ENCODE results near the gene IGF1R.

The IGF1R gene

GRCh38 chr15:98671060-98672008 is 23.0 kb downstream of the IGF1R start:
- DNase-seq (ENCODE audit: low read depth, low spot score), result no peak

- DNase-seq (ENCODE audit: low read depth, low spot score), result no peak
Measured at GRCh38 chr15:98673133-98673532, 24.8 kb downstream of the IGF1R start.

DNA sequence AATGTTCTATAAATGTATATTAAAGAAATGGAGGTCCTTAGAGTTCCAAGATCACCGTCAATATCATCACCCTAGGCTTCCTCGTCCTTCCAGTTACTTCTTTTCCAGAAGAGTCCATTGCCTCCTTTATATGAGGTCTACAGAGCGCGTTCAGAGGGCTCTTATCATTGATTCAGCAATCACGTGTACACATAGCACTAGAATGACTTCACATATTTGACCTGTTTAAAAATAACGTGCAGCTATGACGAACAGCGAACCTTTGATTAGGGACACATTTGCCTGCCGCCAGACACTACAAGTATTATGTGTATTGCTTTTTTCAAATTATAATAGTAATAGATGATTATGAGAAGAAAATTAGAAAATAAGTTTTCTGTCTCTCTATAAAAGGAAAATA is 26.0 kb downstream of the IGF1R start:
- DNase-seq (ENCODE audit: low read depth, low spot score), result no peak

- no peak for DNase-seq (ENCODE audit: low read depth, low spot score)
Measured at GRCh38 chr15:98676586-98677270, 28.4 kb downstream of the IGF1R start.

GRCh38 chr15:98677345-98678059 is 29.2 kb downstream of the IGF1R start:
- no peak for DNase-seq (ENCODE audit: low read depth, low spot score)

GRCh38 chr15:98678484-98678883 is 30.1 kb downstream of the IGF1R start:
- DNase-seq (ENCODE audit: low read depth, low spot score), result no peak

DNA sequence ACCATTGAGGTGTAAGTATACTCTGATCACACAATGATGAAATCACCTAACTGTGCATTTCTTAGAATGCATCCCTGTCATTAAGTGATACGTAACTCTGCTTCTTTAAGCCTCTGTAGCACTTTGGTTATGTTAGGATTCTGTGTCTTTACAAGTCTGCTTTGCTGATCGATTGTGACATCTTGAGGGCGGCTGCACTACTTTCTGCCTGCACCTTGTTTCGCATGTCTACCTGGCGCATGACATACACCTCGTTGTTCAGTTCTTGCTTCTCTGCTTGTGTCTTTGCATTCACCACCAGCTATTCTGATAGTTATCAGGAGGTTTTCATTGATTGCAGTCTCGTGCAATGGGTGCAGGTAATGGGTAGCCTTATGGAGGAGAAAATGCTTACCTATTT is 32.7 kb downstream of the IGF1R start:
- DNase-seq (ENCODE audit: low read depth, low spot score), result no peak

DNA sequence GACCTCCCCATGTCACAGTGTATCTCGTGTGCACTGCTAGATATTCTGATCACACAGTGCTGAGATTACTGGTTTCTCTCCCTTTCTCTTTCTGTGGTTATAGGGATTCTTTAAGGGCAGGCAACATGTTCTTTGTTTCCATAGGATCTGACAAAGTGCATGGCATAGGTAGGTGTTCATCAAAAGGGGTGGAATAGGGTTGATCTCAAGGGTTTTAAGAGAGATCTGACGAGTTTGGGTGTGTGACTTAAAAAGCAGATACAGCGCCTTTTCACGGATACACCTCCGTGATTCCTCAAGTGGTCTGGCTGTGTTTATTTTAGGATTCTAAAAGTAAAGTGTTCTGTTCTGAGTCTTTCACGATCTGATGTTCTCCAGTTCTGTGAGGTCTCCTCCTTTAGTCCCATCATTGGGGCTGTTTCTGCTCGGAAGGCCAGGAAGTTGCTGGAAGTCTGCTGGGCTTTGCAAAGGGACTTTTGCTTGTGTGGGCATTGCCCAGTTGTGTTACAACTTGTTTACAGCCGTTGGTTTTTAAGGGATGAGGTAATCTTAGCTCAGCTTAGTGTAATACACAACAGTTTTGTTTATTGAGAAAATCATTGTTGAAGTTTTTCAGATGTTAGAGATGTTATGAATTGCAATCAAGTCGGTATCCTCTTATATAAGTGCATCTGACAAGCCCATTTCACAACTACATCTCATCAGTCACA is 34.8 kb downstream of the IGF1R start:
- DNase-seq (ENCODE audit: low read depth, low spot score), result no peak

GRCh38 chr15:98683831-98684230 is 35.5 kb downstream of the IGF1R start:
- DNase-seq (ENCODE audit: low read depth, low spot score), result no peak

DNA sequence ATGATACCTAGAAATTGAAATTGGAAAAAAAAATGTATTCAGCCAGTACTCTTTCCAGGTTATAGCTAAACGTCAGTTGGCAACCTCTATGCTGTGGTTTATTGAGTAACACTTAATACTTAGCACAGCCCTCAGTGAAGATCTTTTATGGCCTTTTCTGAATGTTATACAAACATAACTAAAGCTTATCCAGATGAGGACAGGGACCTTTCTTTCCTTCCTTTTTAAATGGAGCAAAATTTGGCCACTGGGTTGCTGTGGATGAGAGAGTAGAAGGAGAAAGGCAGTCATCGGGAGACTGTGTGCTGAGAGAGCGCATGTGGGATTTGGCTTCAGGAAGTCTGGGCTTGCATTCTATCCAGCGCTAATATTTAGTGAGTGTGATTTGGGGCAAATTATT is 36.1 kb downstream of the IGF1R start:
- DNase-seq (ENCODE audit: low read depth, low spot score), result no peak

- DNase-seq (ENCODE audit: low read depth, low spot score), result no peak
Measured at GRCh38 chr15:98684995-98685525, 36.7 kb downstream of the IGF1R start.

DNA sequence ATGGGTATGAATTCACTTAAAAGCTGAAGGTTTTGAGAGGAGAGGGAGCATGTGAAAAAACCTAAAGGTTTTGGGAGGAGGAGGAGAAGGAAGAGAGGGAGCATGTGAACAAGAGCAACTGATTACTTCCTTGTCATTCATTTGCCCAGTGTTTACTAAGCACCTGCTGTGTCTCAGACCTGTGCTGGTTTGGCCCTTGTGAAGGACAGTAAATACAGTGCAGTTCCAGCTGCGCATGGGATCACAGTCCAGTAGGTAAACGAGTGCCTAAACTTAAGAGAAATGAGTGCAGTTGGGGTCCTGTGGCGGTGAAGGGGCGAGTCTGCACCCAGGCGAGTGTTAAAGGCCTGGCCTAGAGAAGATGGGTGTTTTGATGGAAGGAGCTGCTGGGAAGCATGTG is 38.6 kb downstream of the IGF1R start:
- no peak for DNase-seq (ENCODE audit: low read depth, low spot score)

GRCh38 chr15:98689431-98689861 is 41.1 kb downstream of the IGF1R start:
- DNase-seq (ENCODE audit: low read depth, low spot score), result no peak

DNA sequence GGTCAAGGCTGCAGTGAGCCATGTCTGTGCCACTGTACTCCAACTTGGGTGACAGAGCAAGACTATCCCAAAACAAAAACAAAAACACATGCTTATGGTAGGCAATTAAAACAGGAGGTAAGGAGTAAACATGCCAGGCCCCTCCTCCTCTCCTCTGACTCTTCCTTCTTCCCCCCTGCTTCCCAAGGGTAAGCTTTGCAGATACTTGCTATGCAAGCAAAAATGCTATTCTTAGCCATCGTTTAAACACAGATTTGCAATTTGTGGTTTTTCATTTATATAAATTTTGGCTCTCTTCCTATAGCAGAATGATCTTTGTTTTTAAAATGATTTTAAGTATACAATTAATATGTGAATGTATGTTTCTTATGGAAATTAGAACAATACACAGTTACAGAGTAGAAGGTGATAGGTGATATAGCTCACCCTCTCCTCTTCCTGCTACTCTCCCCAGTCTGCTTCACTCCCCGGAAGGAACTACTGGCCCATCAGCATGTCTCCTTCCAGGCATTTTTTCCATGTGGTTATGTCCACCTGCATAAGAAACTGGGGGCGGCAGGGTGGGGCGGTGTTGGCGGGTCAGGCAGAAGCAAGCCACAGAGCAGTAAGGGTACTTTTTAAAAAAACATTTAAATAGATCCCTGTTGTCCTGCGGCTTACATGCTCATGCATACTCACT is 42.1 kb downstream of the IGF1R start:
- no peak for DNase-seq (ENCODE audit: low read depth, low spot score)

DNA sequence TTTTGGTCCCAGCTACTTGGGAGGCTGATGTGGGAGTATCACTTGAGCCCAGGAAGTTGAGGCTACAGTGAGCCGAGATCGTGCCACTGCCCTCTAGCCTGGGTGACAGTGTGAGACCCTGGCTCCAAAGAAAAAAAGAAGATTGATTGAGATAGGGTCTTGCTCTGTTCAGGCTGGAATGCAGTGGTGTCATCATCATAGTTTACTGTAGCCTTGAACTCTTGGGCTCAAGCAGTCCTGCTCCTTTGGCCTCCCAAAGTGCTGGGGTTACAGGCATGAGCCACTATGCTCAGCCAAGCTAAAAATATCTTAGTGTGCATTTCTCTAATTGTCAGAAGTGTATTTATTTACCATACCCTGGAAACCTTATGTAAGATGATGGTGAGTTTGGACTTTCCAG is 43.9 kb downstream of the IGF1R start:
- DNase-seq (ENCODE audit: low read depth, low spot score), result no peak

GRCh38 chr15:98694161-98694560 is 45.8 kb downstream of the IGF1R start:
- no peak for DNase-seq (ENCODE audit: low read depth, low spot score)

DNA sequence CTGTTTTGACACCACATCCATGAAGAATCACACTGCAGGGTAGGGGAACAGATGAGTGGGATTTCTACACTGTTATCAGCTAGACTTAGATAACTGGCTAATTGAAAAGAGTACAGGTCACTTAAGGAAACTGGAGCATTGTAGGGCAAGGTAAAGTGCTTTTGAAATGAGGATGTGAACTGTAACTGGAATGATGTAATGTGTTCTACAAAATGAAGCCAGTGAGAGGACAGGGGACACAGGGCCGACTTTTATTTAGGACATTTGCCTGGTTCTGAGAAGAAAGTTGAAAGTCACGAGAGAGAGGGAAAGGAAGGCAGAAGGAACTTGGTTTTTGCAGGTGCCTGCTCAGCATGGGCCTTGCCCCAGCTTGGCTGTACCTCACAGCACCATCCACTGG is 50.5 kb downstream of the IGF1R start:
- DNase-seq (ENCODE audit: low read depth, low spot score), result no peak

DNA sequence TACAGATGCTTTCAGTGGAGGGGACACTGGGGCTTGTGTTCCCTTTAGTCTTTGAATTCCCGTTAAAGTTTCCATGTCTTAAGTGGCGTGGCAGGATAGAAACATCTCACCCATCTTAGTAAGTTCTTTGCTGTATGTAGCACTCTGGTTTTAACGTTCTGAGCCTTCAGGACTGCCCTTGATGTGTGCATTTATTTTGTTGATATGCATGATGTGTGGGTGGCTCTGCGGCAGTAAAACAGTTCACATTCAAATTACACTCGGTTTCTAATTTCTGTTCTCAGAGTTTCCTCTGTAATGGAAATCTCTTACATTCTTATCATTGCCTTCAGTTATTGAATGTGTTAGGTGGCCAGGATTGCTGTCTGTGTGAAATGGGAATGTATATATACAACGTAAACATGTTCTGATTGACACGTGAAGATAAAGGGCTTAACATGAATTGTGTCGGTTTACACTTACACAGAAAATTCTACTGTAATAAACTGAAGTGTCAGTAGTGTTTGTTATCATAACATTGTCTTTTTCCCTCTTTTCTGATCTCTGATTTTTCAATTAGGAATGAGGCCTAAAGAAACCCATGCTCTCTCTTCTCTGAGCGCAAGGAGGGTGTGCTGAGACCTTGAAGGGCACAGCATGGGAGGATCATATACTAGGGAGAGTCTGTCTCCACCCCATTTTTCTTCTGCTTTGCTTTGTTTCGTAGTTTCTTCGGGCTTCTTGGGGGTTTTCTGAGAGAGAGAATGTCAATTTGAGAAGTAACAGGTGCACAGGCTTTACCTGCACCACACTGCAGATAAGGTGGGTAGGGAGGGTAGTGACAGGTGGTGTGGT is 51.5 kb downstream of the IGF1R start:
- no peak for DNase-seq (ENCODE audit: low read depth, low spot score)

DNA sequence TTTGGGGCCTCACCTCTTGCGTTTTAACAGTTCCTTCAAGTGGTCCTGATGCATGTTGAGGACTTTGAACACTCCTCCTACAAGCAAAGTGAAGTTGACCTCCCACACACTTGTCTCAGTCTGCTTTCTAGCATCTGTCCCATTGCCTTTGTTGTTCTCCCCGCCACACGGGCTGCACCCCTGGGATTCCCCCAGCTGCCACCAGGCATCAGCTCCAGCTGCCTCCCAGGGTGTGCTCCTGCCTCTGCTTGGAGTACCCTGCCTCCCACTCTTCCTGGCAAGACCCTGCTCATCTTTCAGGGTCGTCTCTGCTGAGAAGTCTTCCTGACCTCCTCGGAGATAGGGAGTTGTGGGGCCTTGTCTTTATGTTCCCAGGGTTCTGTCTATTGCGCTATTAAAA is 52.2 kb downstream of the IGF1R start:
- DNase-seq (ENCODE audit: low read depth, low spot score), result no peak

GRCh38 chr15:98703126-98703685 is 54.9 kb downstream of the IGF1R start:
- no peak for DNase-seq (ENCODE audit: low read depth, low spot score)
